GM15510 (cell line): ENCODE data around the gene B4GALT5.

Source experiments
- POLR2A ChIP-seq: IDR thresholded peaks from 3 replicates; pipeline ENCODE4 v1.6.1; 2011; ENCODE audit warnings: borderline replicate concordance; ENCODE audit not compliant: insufficient read length; ENCODE audit errors: extremely low read depth

The B4GALT5 gene

GRCh38 chr20:49620364-49621240 lies 93.1 kb downstream of the B4GALT5 start:
- TF ChIP-seq POLR2A, result no peak

- no peak for TF ChIP-seq POLR2A
Observed at GRCh38 chr20:49619113-49620048, 94.3 kb downstream of the B4GALT5 start.

- TF ChIP-seq POLR2A, result no peak
Observed at GRCh38 chr20:49618289-49618688, 95.4 kb downstream of the B4GALT5 start.

GRCh38 chr20:49616154-49617007 lies 97.3 kb downstream of the B4GALT5 start:
- no peak for TF ChIP-seq POLR2A

GRCh38 chr20:49615401-49616153 lies 98.1 kb downstream of the B4GALT5 start:
- no peak for TF ChIP-seq POLR2A

GRCh38 chr20:49614338-49615050 lies 99.2 kb downstream of the B4GALT5 start:
- TF ChIP-seq POLR2A, result no peak

GRCh38 chr20:49612127-49612738 lies 101.4 kb downstream of the B4GALT5 start:
- no peak for TF ChIP-seq POLR2A

- no peak for TF ChIP-seq POLR2A
Observed at GRCh38 chr20:49610691-49611538, 102.8 kb downstream of the B4GALT5 start.

- no peak for TF ChIP-seq POLR2A
Observed at GRCh38 chr20:49608752-49609670, 104.7 kb downstream of the B4GALT5 start.

- no peak for TF ChIP-seq POLR2A
Observed at GRCh38 chr20:49607568-49607967, 106.1 kb downstream of the B4GALT5 start.

GRCh38 chr20:49603209-49603627 lies 110.5 kb downstream of the B4GALT5 start:
- no peak for TF ChIP-seq POLR2A
